H1 (cell line): ENCODE data around the gene KRTAP5-8.

Source experiments
- EP300 ChIP-seq, 2 experiments: IDR thresholded peaks; 1 replicate in 1 of 2; 2 replicates in 1 of 2; pipeline ENCODE4 v1.6.1; 2011 to 2012; ENCODE audit warnings: low read depth in 2 of 2, low read length in 2 of 2, mild to moderate bottlenecking in 2 of 2, borderline replicate concordance in 1 of 2, inconsistent platforms in 1 of 2, moderate library complexity in 1 of 2
- GABPA ChIP-seq: IDR thresholded peaks from 2 replicates; pipeline ENCODE4 v1.6.1; 2011; ENCODE audit warnings: mild to moderate bottlenecking, low read length, moderate library complexity, borderline replicate concordance; ENCODE audit not compliant: insufficient read depth
- JUND ChIP-seq: IDR thresholded peaks from 2 replicates; pipeline ENCODE4 v1.6.1; 2011; ENCODE audit warnings: mild to moderate bottlenecking, improper control_type of control experiment, low read length
- TF ChIP-seq, protein P1 (sequence below), 3 experiments: IDR thresholded peaks; 1 replicate in 2 of 3; 2 replicates in 1 of 3; pipeline versions ENCODE4 v1.5.1 to v1.6.1; 2011; ENCODE audit warnings: low read length in 3 of 3, mild to moderate bottlenecking in 3 of 3, inconsistent platforms in 2 of 3, low read depth in 1 of 3, moderate library complexity in 1 of 3; ENCODE audit not compliant: insufficient read depth in 1 of 3; ENCODE audit errors: control extremely low read depth in 1 of 3

DNA sequence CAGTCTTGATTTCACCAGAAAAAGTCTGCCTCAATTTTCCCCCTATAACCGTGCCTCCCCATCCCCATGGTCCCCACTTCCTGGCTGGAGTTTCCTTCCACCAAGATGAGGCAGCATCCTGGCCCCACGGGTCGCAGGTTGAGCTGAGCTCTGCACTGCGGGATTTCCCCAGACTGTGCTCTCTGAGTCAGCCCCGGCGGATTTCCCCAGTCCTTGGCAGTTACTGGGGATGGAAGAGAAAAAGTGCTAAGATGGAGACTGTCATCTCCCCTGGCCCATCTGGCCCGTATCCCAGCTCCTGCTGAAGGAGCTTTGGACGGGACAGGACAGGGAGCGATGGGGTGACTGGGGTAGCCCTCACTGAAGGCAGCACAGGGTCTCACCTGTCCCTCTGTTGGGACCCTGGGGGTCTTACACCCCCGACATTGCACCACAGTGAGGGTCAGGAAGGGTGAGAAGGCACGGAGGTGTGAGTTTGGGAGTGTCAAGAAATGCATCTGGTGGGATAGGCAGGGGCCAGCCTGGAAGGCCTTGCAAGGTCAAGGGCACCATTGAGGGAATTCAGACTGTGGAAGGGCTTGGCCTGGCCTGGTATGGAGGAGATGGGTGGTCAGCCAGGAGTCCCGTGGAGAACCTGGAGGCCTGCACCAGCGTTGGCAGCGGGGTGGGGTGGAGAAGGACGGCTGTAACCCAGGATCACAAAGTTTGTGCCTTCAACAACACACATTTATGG is 48.3 kb upstream of the KRTAP5-8 start:
- TF ChIP-seq, protein P1, sequence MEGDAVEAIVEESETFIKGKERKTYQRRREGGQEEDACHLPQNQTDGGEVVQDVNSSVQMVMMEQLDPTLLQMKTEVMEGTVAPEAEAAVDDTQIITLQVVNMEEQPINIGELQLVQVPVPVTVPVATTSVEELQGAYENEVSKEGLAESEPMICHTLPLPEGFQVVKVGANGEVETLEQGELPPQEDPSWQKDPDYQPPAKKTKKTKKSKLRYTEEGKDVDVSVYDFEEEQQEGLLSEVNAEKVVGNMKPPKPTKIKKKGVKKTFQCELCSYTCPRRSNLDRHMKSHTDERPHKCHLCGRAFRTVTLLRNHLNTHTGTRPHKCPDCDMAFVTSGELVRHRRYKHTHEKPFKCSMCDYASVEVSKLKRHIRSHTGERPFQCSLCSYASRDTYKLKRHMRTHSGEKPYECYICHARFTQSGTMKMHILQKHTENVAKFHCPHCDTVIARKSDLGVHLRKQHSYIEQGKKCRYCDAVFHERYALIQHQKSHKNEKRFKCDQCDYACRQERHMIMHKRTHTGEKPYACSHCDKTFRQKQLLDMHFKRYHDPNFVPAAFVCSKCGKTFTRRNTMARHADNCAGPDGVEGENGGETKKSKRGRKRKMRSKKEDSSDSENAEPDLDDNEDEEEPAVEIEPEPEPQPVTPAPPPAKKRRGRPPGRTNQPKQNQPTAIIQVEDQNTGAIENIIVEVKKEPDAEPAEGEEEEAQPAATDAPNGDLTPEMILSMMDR (IDR thresholded peaks at IDR 0.05; ENCODE audit: control extremely low read depth in 1 of 3, insufficient read depth in 1 of 3, low read depth in 1 of 3, low read length in 3 of 3), result no peak
- TF ChIP-seq JUND (no peak), EP300 (IDR thresholded peaks at IDR 0.05; ENCODE audit: borderline replicate concordance in 1 of 2, low read depth in 2 of 2, low read length in 2 of 2) (no peak), GABPA (no peak)
